Ovary (tissue), 3 donors: Measurements from ENCODE around the gene RYR3.

ENCODE experiments used
- CTCF ChIP-seq, 3 donors: fragments of 450-650 bp in 2 of 3; fragments of 200-600 bp in 1 of 3; IDR thresholded peaks; one replicate each; pipeline versions ENCODE4 v1.5.1 to v1.8.0; 2016 to 2022; ENCODE audit warnings: antibody characterized with exemption in 3 of 3, mild to moderate bottlenecking in 1 of 3
- POLR2A ChIP-seq: fragments of 450-650 bp; IDR thresholded peaks from one replicate; pipeline ENCODE4 v1.6.1; 2017; ENCODE audit warnings: antibody characterized with exemption, mild to moderate bottlenecking, moderate library complexity
- donor health status: DM: no; HTN: no; CAD: no.

GRCh38 chr15:33680336-33680735 is 369.6 kb downstream of the RYR3 start:
- no peak for TF ChIP-seq CTCF (IDR thresholded peaks at IDR 0.05)
- no peak for TF ChIP-seq POLR2A
